Hematopoietic multipotent progenitor cell (in vitro differentiated cells): ENCODE measurements around the gene TNNC2. TPM values are rescaled to one million over a fixed set of nuclear protein-coding genes. Genes with fewer than 3 reads are reported as not detected.
A peak's percentile ranks its signal among the peaks of the same experiment; 100 is the strongest.
"Not testable (repeated sequence)": the region's sequence is repeated elsewhere in the genome, so short reads cannot be mapped to it uniquely, and the experiment has no call there.

ENCODE experiments used
- DNase-seq, 3 donors: peaks; one replicate each; pipeline ENCODE4 v3.0.0-alpha.2; 2011 to 2015; ENCODE audit warnings: low read depth in 2 of 3, low spot score in 2 of 3
- total RNA-seq: library from RNA; depleted of rRNA; stranded (reverse); fragments of >200 nt; gene quantifications from one replicate; pipeline ENCODE4 v1.2.3, GENCODE V29; 2012

TNNC2 gene
- 1.1 TPM for total RNA-seq

DNA sequence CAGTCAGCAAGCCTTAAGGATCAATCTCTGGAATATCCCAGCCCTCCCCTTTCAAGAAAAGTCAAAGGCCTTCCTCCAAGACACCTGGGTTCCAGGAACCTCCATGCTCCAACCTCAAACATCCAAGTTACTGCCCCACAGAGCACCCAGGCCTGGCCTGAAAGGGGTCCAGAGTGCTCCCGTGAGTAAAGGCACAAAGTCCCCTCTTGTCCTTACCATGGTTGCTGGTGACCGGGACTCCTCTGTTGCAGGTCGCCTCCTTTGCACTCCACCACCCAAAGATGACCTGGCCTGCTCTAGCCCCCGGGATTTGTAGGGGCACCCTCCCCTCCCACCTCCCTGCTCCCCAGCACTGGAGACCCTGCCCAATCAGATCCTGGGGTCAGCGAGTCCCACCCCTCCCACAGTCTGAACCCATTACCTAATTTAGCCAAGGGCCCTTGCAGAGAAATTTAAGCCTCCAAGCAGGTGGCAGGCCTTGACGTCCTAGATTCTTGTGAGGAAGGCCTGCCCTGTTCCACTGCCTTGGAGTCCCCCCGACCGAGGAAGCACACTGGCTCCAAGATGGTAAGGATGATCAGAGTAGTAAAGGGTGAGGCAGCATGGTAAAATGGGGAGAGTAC, at the start of gene TNNC2:
TSS of gene TNNC2 (minus strand) at position 283 of the 623 bp plus-strand sequence. CDS start at position 219, 64 bp downstream.
- no peak for DNase-seq

DNA sequence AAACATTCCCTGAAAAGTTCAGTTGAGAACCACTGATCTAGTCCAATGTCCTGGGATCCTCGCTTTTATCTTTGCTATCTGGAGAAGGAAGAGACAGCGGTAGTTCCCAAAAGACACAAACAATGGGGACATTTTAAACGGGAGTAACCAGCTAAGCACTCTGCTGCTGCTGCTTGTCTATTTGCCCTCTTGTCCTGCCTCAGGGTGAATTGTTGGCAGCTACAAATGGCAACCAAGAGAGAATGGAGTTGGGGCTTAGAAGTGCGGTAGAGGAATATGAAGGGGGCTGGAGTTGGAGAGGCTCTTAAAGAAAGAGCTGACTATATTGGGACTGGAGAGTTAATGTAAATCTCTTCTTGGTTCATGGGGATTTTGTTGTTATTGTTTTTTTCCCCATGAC, 47.5 kb upstream of the TNNC2 start:
- no peak for DNase-seq

DNA sequence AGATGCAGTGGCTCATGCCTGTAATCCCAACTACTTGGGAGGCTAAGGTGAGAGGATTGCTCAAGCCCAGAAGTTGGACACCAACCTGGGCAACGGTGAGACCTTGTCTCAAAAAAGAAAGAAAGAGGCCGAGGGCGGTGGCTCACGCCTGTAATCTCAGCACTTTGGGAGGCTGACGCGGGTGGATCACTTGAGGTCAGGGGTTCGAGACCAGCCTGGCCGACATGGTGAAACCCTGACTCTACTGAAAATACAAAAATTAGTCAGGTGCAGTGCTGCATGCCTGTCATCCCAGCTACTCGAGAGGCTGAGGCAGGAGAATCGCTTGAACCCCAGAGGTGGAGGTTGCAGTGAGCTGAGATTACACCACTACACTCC, 47.0 kb upstream of the TNNC2 start:
- not testable (repeated sequence) for DNase-seq

DNA sequence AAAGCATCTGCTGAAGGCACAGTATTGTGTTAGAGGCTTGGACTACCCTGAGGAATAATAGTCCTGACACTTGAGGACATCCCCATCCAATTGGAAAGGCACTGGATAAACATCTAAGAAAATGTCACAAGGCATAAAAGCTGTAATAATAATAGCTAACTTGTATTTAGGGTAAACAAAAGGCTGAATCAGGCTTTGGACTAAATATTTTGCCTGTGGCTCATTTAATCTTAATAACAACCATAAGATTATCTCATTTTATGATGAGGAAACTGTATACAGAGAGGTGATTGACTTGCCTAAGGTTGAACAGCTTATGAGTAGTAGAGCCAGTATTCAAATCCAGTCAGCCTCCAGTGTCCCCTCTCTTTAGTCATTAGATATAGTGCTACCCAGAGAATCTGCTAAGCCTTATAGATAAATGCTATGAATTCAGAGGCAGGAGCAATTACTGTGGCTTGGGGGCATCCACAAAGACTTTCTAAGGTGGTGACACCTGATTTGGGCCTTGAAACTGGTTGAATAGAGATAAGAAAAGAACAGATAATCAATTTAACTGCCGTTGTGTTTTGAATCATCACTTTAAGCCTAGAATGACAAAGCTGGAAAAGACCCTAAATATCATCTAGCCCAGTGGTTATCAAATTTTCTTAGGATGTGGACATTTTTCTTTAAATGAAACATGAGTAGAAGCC, 46.4 kb upstream of the TNNC2 start:
- DNase-seq: no peak

DNA sequence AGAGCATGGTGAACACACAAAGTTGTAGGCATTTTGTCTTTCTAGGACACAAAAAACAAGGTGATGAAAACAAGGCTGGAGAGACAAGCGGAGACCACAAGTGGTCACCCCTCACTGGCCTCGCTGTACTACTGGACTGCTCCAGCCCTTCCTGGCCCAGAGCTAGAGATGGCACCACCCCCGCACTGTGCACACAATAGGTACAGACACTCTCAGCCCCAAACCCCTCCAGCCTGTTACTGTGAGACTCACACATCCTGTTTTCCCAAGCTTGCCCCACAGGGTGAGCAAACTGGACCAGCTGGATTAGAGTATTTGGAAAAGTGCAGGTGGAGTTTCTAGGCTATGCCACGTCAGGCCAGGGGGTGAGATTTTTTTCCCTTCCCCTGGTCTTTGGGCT, 45.5 kb upstream of the TNNC2 start:
- no peak for DNase-seq

DNA sequence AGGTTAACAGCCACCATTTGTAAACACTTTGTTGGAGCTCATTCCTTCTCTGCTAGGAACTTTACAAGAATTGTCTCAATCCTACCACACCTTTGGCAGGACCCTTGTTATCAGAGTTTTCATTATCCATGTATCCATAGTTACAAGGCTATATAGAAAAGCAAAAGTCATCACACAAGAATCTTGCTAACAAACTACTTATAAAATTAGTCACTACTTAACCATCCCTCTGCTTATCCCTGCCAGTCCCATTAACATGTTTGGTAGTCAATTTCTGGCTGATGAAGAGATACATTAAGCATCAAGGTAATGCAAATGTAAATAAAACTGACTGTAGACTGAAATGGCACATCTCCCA, 40.7 kb upstream of the TNNC2 start:
- no peak for DNase-seq

DNA sequence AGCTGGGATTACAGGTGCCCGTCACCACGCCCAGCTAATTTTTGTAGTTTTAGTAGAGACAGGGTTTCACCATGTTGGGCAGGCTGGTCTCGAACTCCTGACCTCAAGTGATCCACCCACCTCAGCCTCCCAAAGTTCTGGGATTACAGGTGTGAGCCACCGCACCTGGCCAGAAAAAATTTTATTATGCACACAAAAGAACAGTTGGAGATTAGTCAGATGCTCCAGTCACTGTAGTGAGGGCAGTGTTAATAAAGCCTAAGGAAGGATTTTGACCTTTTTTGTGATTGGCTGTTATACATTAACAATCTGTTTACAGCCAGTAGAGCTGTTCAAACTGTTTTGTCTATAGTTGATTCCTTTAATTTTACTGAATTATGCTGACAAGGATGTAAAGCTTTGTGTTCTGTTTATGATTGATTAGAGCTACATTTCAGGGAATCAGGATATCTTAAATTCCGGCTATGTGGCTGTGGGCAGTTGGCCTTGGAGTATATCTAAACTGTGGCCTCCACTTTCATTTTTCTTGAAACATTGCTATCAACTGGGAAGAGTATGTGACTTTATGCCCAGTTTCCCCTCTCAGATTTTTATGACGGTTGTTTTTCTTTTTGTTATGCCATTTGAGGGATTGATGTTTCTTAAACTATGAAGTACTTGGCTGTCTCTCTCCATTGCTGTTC, 40.2 kb upstream of the TNNC2 start:
- no peak for DNase-seq

DNA sequence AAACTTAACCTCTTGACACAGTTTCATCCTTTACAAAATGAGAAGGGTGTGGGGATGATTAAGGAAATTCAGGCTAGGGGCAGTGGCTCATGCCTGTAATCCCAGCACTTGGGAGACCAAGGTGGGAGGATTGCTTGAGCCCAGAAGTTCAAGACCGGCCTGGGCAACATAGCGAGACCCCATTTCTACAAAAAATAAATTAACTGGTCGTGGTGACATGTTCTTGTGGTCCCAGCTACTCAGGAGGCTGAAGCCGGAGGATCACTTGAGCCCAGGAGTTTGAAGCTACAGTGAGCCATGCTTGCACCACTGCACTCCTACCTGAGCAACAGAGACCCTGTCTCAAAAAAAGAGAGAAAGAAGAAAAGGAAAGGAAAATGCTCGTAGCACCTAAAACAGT, 39.3 kb upstream of the TNNC2 start:
- no peak for DNase-seq

DNA sequence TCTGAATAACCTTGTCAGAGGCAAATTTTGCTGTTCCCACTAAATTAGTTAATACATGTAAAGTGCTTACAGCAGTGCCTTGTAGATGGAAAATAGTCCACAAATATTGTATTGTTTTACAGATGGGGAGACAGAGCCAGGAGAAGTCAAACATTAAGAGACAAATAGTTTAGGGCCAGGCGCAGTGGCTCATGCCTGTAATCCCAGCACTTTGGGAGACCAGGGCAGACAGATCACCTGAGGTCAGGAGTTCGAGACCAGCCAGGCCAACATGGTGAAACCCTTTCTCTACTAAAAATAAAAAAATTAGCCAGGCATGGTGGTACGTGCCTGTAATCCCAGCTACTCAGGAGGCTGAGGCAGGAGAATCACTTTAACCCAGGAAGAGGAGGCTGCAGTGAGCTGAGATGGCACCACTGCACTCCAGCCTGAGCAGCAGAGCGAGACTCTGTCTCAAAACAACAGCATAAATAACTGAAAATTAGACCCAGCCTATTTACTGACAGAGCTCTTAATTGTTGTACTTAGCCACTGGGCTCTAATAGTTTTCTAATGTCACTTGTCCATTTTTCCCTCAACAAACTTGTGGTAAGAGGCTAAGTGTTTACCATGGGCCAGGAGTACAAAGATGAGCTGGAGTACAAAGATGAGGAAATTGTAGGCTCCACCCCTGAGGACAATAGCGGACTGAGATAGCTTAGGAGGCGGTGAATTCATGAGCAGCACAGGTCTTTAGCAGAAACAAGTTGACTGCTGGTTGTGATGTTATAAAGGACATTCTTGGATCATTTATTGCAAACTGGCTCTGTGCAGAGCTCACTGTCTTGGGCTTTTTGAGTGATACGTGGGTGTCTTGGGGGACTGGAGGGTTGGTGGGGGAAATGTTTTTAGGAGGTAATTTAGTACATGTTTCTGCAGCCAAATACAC, 36.7 kb upstream of the TNNC2 start:
- DNase-seq: no peak

DNA sequence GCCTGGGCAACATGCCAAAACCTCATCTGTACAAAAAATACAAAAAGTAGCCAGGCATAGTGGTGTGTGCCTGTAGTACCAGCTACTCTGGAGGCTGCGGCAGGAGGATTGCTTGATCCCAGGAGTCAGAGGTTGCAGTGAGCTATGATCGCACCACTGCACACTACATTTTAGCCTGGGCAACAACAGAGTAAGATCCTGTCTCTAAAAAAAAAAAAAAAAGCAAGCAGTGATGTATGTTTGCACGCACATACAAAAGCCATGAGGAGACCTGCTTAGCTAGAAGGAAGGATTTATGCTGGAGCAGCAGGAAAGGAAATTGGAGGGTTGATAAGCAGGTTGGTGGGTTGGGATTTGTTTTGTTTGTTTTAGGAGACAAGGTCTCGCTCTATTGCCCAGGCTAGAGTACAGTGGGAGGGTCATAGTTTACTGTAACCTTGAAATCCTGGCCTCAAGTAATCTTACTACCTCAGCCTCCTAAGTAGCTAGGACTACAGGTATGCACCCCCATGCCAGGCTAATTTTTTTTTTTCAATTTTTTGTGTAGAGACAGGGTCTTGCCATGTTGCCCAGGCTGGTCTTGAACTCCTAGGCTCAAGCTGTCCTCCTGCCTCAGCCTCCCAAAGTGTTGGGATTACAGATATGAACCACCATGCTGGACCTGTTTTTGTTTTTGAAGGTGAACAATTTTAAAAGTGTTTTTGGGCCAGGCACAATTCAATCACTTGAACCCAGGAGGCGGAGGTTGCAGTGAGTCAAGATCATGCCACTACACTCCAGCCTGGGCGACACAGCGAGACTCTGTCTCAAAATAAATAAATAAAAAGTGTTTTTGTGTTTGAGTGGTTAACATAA, 34.3 kb upstream of the TNNC2 start:
- peak in 1 of 3 donors; percentile 22 for DNase-seq

DNA sequence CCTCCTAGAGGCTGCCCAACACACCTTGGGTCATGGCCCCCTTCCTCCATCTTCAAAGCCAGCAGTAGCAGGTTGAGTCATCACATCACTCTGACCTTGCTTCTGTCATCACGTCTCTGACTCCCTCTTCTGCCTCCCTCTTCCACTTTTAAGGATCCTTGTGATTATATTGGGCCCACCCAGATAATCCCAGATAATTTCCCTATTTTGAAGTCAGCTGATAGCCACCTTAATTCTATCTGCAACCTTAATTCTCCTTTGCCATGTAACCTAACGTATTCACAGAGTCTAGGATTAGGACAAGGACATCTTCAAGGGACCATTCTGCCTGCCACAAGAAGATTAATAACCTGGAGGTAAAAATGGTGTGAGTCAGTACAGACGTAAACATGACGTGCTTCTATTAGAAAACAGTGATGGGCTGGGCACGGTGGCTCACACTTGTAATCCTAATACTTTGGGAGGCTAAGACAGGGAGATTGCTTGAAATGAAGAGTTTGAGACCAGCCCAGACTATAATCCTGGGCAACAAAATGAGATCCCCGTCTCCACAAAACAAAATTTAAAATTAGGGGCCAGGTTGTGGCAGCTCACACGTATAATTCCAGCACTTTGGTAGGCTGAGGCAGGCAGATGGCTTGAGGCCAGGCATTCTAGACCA, 33.6 kb upstream of the TNNC2 start:
- no peak for DNase-seq

DNA sequence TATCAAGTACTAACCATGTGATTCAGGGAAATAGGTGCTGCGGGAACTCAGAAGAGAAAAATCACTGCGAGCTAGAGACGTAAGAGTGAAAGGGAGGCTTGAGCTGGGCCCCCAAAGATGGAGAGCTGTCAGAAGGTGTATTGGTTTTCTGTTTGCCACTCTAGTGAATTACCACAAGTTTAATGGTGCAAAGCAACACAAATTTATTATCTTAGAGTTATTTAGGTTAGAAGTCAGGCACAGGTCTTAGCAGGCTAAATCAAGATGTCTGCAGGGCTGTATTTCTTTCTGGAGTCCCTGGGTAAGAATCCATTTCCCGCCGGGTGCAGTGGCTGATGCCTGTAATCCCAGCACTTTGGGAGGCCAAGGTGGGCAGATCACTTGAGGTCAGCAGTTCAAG, 32.8 kb upstream of the TNNC2 start:
- no peak for DNase-seq

DNA sequence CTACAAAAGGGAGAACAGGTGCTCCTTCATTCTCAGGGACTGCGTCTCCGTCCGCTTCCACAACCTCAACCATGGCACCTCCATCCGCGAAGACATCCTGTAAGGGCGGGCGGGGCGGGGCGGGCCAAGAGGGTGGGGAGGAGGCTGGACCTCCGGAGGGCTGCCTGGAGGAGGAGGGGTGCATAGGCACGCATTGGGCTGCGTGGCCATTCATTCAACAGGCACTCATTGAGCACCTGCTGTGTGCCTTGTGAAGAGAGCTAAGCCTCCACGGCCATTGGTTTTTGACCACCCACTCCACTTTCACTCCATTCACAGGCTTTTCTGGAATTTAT, 30.7 kb upstream of the TNNC2 start:
- DNase-seq: no peak

DNA sequence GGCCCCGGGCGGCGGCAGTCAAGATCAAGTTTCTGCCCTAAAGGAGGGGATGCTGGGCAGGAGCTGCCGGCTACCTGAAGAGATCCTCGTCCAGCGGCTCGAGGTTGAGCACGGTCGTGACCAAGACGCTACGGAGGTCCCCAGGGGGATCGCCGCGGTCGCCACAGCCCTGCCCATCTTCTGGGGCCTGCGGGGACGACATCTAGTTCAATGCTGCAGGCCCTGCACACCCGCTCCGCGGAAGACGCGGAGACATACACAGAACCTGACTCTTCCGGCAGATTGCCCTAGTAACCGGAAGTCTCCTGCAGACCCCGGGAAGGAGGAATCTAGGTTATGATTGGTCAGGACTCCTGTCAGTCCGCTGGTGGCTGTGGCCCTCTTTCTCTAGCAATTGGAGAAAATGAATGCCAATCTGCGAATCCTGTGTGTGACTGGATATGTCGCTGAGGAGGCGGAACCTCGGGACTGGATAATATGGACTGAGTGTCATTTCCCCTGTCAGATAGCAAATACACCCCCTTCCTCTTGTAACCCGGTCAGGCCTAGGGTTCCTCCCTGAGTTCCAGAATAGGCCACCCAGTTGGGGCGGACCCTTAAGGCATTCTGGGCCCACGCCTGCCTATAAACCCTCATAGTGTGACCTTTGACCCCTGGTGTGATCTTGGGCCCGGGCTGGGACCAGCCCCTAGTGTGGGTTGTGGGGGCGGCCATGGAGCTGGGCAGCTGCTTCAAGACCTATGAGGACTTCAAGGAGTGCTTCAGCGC, 30.2 kb upstream of the TNNC2 start, which contains the start of the genes ACOT8 and ZSWIM3:
TSS of gene ACOT8 (minus strand) at position 279 of the 768 bp plus-strand sequence. CDS start at position 202, 77 bp downstream.
TSS of gene ZSWIM3 (plus strand) at position 501 of the 768 bp plus-strand sequence. CDS start at position 713, 212 bp downstream.
- peak; percentile 86 to 100 (median 100) for DNase-seq

DNA sequence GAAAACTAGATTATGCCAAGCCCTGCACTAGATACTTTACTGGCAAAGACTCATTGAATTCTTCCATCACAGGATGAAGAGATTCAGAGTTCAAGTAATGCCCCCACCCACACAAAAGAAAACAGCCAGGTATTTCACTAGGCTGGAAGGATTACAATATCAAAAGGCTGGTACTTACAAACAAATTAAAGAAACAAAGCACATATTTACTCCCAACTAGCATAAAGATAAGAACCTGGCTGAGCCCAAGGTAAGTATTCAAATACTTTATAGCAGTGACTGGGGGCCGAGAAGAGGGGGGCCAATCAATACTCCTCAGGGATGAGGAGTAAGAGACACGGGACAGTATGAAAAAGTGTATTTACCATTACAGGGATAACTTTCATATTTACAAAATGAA, 26.4 kb upstream of the TNNC2 start:
- DNase-seq: no peak

DNA sequence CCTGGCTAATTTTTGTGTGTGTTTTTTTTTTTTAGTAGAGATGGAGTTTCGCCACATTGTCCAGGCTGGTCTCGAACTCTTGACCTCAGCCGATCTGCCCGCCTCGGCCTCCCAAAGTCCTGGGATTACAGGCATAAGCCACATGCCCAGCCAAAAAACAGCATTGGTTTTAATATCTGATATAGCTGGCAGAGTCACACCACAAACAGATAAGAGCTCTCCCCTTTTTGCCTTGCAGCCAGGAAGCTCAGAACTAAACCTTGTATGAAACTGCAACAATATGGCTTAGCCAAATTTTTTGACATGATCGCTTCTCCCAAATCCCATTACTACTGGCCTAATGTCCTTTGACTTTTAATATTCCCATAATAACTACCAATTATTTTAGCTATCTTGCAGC, 25.2 kb upstream of the TNNC2 start:
- DNase-seq: no peak

DNA sequence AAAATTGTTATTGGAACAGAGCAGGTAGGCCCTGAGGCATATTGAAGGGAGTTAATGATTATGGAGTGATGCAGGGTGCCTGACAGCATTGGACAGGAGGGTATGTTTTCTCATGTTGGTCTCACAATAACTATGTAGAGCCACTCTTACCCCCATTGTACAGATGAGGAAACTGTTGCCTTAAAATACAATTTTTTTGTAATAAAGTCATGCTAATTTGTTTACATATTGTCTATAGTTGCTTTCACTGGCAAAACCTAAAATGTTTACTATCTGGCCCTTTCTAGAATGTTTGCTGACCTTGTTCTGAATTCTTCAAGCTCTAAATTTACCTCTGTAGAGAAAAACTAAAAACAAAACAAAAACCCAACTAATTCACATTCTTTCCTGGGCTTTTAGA, 24.4 kb upstream of the TNNC2 start:
- DNase-seq: no peak

DNA sequence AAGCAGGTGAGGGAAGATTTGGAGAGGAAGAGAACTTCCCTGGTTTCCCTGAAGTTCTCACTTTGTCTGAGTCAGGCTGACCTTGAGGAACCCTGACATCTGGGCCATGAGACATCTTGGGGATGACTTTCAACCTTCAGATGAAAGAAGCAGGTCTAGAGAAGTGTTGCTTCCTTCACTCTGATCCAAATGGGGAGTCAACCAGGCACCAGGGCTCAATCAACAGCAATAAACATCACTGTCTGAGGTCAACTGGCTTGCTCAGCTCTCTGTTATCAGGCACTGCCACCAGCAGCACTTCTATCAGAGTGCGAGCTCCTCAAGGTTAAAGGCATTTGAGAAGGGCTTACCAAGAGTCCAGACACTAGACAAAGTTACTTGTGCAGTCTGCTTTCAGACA, 23.8 kb upstream of the TNNC2 start:
- DNase-seq: no peak

DNA sequence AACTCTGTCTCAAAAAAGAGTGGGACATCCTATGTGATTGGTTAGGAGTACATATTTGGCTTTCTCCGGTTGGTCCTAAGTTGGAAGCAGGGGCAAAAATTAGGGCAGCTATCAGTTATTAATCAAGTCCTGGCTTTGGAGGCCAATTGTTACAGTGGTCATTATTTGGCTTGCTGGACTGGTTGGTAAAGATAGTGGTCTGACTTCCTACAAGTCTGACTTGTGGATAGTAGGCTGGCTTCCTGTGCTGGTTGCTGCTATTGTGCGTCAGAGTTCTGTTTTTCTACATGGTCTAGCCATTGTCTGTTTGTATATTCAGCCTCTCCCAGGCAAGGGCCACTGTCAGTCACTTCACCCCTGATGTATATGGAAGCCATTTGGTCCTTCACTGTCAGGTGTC, 23.1 kb upstream of the TNNC2 start:
- no peak for DNase-seq
